ENCODE measurements around the gene TSFM. TPM values are rescaled to one million over a fixed set of nuclear protein-coding genes. Genes with fewer than 3 reads are reported as not detected.

The TSFM gene
- total and polyA plus RNA-seq, 9 of the 15 experiments (the other 6 are each of a cell fraction or from before 2014, with no cell fraction given): 44.6 to 198 (median 60.2) TPM

GRCh38 chr12:57845478-57846284 lies 63.1 kb downstream of the TSFM start (continued):
- TF ChIP-seq, protein P1, sequence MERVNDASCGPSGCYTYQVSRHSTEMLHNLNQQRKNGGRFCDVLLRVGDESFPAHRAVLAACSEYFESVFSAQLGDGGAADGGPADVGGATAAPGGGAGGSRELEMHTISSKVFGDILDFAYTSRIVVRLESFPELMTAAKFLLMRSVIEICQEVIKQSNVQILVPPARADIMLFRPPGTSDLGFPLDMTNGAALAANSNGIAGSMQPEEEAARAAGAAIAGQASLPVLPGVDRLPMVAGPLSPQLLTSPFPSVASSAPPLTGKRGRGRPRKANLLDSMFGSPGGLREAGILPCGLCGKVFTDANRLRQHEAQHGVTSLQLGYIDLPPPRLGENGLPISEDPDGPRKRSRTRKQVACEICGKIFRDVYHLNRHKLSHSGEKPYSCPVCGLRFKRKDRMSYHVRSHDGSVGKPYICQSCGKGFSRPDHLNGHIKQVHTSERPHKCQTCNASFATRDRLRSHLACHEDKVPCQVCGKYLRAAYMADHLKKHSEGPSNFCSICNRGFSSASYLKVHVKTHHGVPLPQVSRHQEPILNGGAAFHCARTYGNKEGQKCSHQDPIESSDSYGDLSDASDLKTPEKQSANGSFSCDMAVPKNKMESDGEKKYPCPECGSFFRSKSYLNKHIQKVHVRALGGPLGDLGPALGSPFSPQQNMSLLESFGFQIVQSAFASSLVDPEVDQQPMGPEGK (CRISPR knock-in tag; IDR thresholded peaks at IDR 0.05; ENCODE audit: borderline replicate concordance): no peak
- TF ChIP-seq HMG20A (CRISPR knock-in tag; conservative IDR thresholded peaks at IDR 0.05) (no peak), TFAM (CRISPR knock-in tag; conservative IDR thresholded peaks at IDR 0.05) (no peak), ZBTB7A (IDR thresholded peaks at IDR 0.05; ENCODE audit: borderline replicate concordance, control insufficient read depth, low read depth, low read length) (no peak; the same call in 1 of the 2 replicates), CHD1 (IDR thresholded peaks at IDR 0.05; ENCODE audit: low read length) (no peak), TRIM28 (IDR thresholded peaks at IDR 0.05) (no peak), PHB2 (IDR thresholded peaks at IDR 0.05; ENCODE audit: low read depth) (no peak), FIP1L1 (IDR thresholded peaks at IDR 0.05; ENCODE audit: low read depth, low read length, poor library complexity, severe bottlenecking) (peak; percentile 52), TCFL5 (CRISPR knock-in tag; conservative IDR thresholded peaks at IDR 0.05) (no peak), PHB (CRISPR knock-in tag; IDR thresholded peaks at IDR 0.05) (no peak), SNRNP70 (optimal IDR thresholded peaks at IDR 0.05; ENCODE audit: low read depth, low read length) (no peak), MYC (IDR thresholded peaks at IDR 0.05; ENCODE audit: low read depth, low read length) (peak; percentile 7; the same call in 1 of the 2 replicates), MYC (CRISPR knock-in tag; IDR thresholded peaks at IDR 0.05; ENCODE audit: borderline replicate concordance, low read depth) (no peak), HNRNPL (IDR thresholded peaks at IDR 0.05; ENCODE audit: low read depth, low read length) (0 out of 2 replicates have a peak, but pooled peaks have one; percentile 29), RBM17 (IDR thresholded peaks at IDR 0.05; ENCODE audit: borderline replicate concordance, low read depth, low read length) (no peak), ZNF140 (CRISPR knock-in tag; IDR thresholded peaks at IDR 0.05) (no peak), ZC3H8 (IDR thresholded peaks at IDR 0.05) (no peak), PRPF4 (IDR thresholded peaks at IDR 0.05; ENCODE audit: insufficient read depth, low read depth, low read length, poor library complexity, severe bottlenecking) (no peak), KAT7 (CRISPR knock-in tag; IDR thresholded peaks at IDR 0.05; ENCODE audit: borderline replicate concordance) (peak; percentile 58), NR2C1 (IDR thresholded peaks at IDR 0.05) (no peak), NR2C1 (tag; IDR thresholded peaks at IDR 0.05) (no peak), ZNF583 (CRISPR knock-in tag; IDR thresholded peaks at IDR 0.05) (no peak), TAF15 (IDR thresholded peaks at IDR 0.05; ENCODE audit: low read depth, low read length) (no peak), SMARCE1 (IDR thresholded peaks at IDR 0.05) (no peak)
- TF ChIP-seq, protein P2, sequence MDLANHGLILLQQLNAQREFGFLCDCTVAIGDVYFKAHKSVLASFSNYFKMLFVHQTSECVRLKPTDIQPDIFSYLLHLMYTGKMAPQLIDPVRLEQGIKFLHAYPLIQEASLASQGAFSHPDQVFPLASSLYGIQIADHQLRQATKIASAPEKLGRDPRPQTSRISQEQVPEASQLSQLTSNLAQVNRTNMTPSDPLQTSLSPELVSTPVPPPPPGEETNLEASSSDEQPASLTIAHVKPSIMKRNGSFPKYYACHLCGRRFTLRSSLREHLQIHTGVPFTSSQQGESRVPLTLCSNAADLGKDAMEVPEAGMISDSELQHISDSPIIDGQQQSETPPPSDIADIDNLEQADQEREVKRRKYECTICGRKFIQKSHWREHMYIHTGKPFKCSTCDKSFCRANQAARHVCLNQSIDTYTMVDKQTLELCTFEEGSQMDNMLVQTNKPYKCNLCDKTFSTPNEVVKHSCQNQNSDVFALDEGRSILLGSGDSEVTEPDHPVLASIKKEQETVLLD (IDR thresholded peaks at IDR 0.05): peak; percentile 28; the same call in 1 of the 2 replicates
- TF ChIP-seq, protein P3, sequence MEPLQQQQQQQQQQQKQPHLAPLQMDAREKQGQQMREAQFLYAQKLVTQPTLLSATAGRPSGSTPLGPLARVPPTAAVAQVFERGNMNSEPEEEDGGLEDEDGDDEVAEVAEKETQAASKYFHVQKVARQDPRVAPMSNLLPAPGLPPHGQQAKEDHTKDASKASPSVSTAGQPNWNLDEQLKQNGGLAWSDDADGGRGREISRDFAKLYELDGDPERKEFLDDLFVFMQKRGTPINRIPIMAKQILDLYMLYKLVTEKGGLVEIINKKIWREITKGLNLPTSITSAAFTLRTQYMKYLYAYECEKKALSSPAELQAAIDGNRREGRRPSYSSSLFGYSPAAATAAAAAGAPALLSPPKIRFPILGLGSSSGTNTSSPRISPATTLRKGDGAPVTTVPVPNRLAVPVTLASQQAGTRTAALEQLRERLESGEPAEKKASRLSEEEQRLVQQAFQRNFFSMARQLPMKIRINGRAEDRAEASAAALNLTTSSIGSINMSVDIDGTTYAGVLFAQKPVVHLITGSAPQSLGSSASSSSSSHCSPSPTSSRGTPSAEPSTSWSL (CRISPR knock-in tag; IDR thresholded peaks at IDR 0.05; ENCODE audit: borderline replicate concordance): no peak

All from K562 (cell line).